HepG2 (cell line): ENCODE measurements around the gene BST1. TPM values are rescaled to one million over a fixed set of nuclear protein-coding genes. Genes with fewer than 3 reads are reported as not detected.
A peak's percentile ranks its signal among the peaks of the same experiment; 100 is the strongest.

Experiments used
- ARID2 ChIP-seq: sonication (generic); formaldehyde crosslinking; IDR thresholded peaks from 2 replicates; pipeline ENCODE4 v1.8.1; 2022; ENCODE audit warnings: mild to moderate bottlenecking, missing genetic modification reagents, borderline replicate concordance
- CREM ChIP-seq, 2 experiments: sonication (generic) in 1 of 2; formaldehyde crosslinking in 1 of 2; IDR thresholded peaks; 2 replicates each; pipeline versions ENCODE4 v1.4.0 to v1.6.1; 2016 to 2020; ENCODE audit warnings: antibody characterized with exemption in 1 of 2, mild to moderate bottlenecking in 1 of 2, missing genetic modification reagents in 1 of 2
- EP300 ChIP-seq, 3 experiments: sonication (generic) in 1 of 3; formaldehyde crosslinking in 1 of 3; IDR thresholded peaks; 2 replicates each; pipeline versions ENCODE4 v1.5.1 to v1.6.1; 2011 to 2020; ENCODE audit warnings: low read depth in 2 of 3, low read length in 2 of 3, borderline replicate concordance in 1 of 3, improper control_type of control experiment in 1 of 3, mild to moderate bottlenecking in 1 of 3, missing genetic modification reagents in 1 of 3, moderate library complexity in 1 of 3
- GTF3A ChIP-seq: sonication (generic); formaldehyde crosslinking; conservative IDR thresholded peaks from 2 replicates; pipeline ENCODE4 v1.4.0; 2020; ENCODE audit warnings: mild to moderate bottlenecking, missing genetic modification reagents
- HBP1 ChIP-seq: IDR thresholded peaks from 2 replicates; pipeline ENCODE4 v1.6.1; 2016; ENCODE audit warnings: low read depth, control low read depth
- HOXA7 ChIP-seq: sonication (generic); formaldehyde crosslinking; IDR thresholded peaks from 2 replicates; pipeline ENCODE4 v1.8.1; 2022; ENCODE audit warnings: mild to moderate bottlenecking, missing genetic modification reagents, moderate library complexity
- MEIS1 ChIP-seq: sonication (generic); formaldehyde crosslinking; IDR thresholded peaks from 2 replicates; pipeline ENCODE4 v1.9.0; 2021; ENCODE audit warnings: mild to moderate bottlenecking, missing genetic modification reagents, moderate library complexity, borderline replicate concordance
- PHF21A ChIP-seq: sonication (generic); formaldehyde crosslinking; IDR thresholded peaks from 2 replicates; pipeline ENCODE4 v1.5.0; 2020; ENCODE audit warnings: mild to moderate bottlenecking, missing genetic modification reagents
- REXO4 ChIP-seq: sonication (generic); formaldehyde crosslinking; IDR thresholded peaks from 2 replicates; pipeline ENCODE4 v1.8.0; 2022; ENCODE audit warnings: missing genetic modification reagents, mild to moderate bottlenecking, borderline replicate concordance
- RXRB ChIP-seq: IDR thresholded peaks from 2 replicates; pipeline ENCODE4 v1.6.1; 2016; ENCODE audit warnings: borderline replicate concordance, missing genetic modification reagents, missing compliant biosample characterization
- TBL1XR1 ChIP-seq: fragments of 150-350 bp; IDR thresholded peaks from 2 replicates; pipeline ENCODE4 v1.6.1; 2014; ENCODE audit warnings: borderline replicate concordance, low read length; ENCODE audit not compliant: partially characterized antibody
- TCF7L2 ChIP-seq: IDR thresholded peaks from 2 replicates; pipeline ENCODE4 v1.6.1; 2011; ENCODE audit warnings: mild to moderate bottlenecking, low read depth, low read length, moderate library complexity
- THAP11 ChIP-seq: IDR thresholded peaks from 2 replicates; pipeline ENCODE4 v1.6.1; 2016; ENCODE audit warnings: missing biosample characterization, missing genetic modification reagents
- TOE1 ChIP-seq: sonication (generic); formaldehyde crosslinking; IDR thresholded peaks from 2 replicates; pipeline ENCODE4 v1.4.0; 2020; ENCODE audit warnings: mild to moderate bottlenecking, missing genetic modification reagents
- TOPORS ChIP-seq: sonication (generic); formaldehyde crosslinking; IDR thresholded peaks from 2 replicates; pipeline ENCODE4 v1.8.0; 2023; ENCODE audit warnings: mild to moderate bottlenecking, missing genetic modification reagents
- ZFP36 ChIP-seq: fragments of 150-350 bp; IDR thresholded peaks from 2 replicates; pipeline ENCODE4 v1.6.1; 2018; ENCODE audit warnings: borderline replicate concordance, low read length, low read depth; ENCODE audit not compliant: partially characterized antibody
- ZNF605 ChIP-seq: sonication (generic); formaldehyde crosslinking; IDR thresholded peaks from 2 replicates; pipeline ENCODE4 v1.8.0; 2022; ENCODE audit warnings: mild to moderate bottlenecking, missing genetic modification reagents
- ZNF670 ChIP-seq: sonication (generic); formaldehyde crosslinking; IDR thresholded peaks from 2 replicates; pipeline ENCODE4 v1.8.0; 2022; ENCODE audit warnings: mild to moderate bottlenecking, missing genetic modification reagents, borderline replicate concordance
- ZNF792 ChIP-seq: IDR thresholded peaks from 2 replicates; pipeline ENCODE4 v1.6.1; 2016
- polyA plus RNA-seq, 8 experiments: library from polyadenylated mRNA; depleted of rRNA in 3 of 8; stranded (reverse) in 7 of 8; unstranded in 1 of 8; fragments of >200 nt; fragmentation: Illumina TruSeq in 4 of 8; extraction: Trizol in 4 of 8; gene quantifications; 2 replicates each; pipeline versions ENCODE4 v1.2.1 to v1.2.3, GENCODE V29; 2011 to 2016; ENCODE audit warnings: low read depth in 4 of 8, missing spikeins in 1 of 8, mixed read lengths in 1 of 8; ENCODE audit not compliant: insufficient read depth in 1 of 8
- total RNA-seq, 5 experiments: library from RNA; depleted of rRNA; stranded (reverse); fragments of >200 nt; fragmentation: Illumina TruSeq; extraction: Trizol; gene quantifications; 2 replicates each; pipeline ENCODE4 v1.2.3, GENCODE V29; 2016; ENCODE audit warnings: low read depth in 1 of 5
- TF ChIP-seq, protein P1 (sequence below): sonication (generic); formaldehyde crosslinking; IDR thresholded peaks from 2 replicates; pipeline ENCODE4 v1.4.0; 2020; ENCODE audit warnings: mild to moderate bottlenecking, low read depth, missing genetic modification reagents
- TF ChIP-seq, protein P2 (sequence below): sonication (generic); formaldehyde crosslinking; IDR thresholded peaks from 2 replicates; pipeline ENCODE4 v1.4.0; 2020; ENCODE audit warnings: mild to moderate bottlenecking, missing genetic modification reagents
- TF ChIP-seq, protein P3 (sequence below): sonication (generic); formaldehyde crosslinking; IDR thresholded peaks from 2 replicates; pipeline ENCODE4 v1.4.0; 2020; ENCODE audit warnings: missing genetic modification reagents, borderline replicate concordance
- TF ChIP-seq, protein P4 (sequence below): sonication (generic); formaldehyde crosslinking; IDR thresholded peaks from 2 replicates; pipeline ENCODE4 v1.4.0; 2020; ENCODE audit warnings: missing genetic modification reagents

BST1 gene
- total and polyA plus RNA-seq, 2 of the 13 experiments (the other 11 are each of a cell fraction or from before 2014, with no cell fraction given) = 0.09 to 0.49 TPM

GRCh38 chr4:15740764-15741404, 38.0 kb downstream of the BST1 start (continued):
- TF ChIP-seq, protein P1, sequence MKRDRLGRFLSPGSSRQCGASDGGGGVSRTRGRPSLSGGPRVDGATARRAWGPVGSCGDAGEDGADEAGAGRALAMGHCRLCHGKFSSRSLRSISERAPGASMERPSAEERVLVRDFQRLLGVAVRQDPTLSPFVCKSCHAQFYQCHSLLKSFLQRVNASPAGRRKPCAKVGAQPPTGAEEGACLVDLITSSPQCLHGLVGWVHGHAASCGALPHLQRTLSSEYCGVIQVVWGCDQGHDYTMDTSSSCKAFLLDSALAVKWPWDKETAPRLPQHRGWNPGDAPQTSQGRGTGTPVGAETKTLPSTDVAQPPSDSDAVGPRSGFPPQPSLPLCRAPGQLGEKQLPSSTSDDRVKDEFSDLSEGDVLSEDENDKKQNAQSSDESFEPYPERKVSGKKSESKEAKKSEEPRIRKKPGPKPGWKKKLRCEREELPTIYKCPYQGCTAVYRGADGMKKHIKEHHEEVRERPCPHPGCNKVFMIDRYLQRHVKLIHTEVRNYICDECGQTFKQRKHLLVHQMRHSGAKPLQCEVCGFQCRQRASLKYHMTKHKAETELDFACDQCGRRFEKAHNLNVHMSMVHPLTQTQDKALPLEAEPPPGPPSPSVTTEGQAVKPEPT (CRISPR knock-in tag) = no peak
- TF ChIP-seq TBL1XR1 (peak; percentile 36), HOXA7 (CRISPR knock-in tag) (no peak), PHF21A (CRISPR knock-in tag) (peak; percentile 49), REXO4 (CRISPR knock-in tag) (no peak), EP300 (IDR thresholded peaks at IDR 0.05; ENCODE audit: low read depth in 2 of 2, low read length in 2 of 2) (peak in 1 of 2 experiments; percentile 74; a peak in 3 of 4 replicates), EP300 (CRISPR knock-in tag; IDR thresholded peaks at IDR 0.05; ENCODE audit: borderline replicate concordance) (no peak), CREM (IDR thresholded peaks at IDR 0.05) (0 out of 2 replicates have a peak, but pooled peaks have one; percentile 31), CREM (CRISPR knock-in tag; IDR thresholded peaks at IDR 0.05) (no peak), HBP1 (CRISPR knock-in tag) (0 out of 2 replicates have a peak, but pooled peaks have one; percentile 33), THAP11 (no peak), ARID2 (CRISPR knock-in tag) (no peak), MEIS1 (0 out of 2 replicates have a peak, but pooled peaks have one; percentile 24), GTF3A (CRISPR knock-in tag) (no peak), RXRB (CRISPR knock-in tag) (peak; percentile 59; the same call in 1 of the 2 replicates), ZFP36 (no peak), TOPORS (CRISPR knock-in tag) (no peak), ZNF670 (CRISPR knock-in tag) (0 out of 2 replicates have a peak, but pooled peaks have one; percentile 49), ZNF605 (CRISPR knock-in tag) (no peak), TCF7L2 (no peak), TOE1 (CRISPR knock-in tag) (no peak), ZNF792 (no peak)
- TF ChIP-seq, protein P2, sequence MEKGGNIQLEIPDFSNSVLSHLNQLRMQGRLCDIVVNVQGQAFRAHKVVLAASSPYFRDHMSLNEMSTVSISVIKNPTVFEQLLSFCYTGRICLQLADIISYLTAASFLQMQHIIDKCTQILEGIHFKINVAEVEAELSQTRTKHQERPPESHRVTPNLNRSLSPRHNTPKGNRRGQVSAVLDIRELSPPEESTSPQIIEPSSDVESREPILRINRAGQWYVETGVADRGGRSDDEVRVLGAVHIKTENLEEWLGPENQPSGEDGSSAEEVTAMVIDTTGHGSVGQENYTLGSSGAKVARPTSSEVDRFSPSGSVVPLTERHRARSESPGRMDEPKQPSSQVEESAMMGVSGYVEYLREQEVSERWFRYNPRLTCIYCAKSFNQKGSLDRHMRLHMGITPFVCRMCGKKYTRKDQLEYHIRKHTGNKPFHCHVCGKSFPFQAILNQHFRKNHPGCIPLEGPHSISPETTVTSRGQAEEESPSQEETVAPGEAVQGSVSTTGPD (CRISPR knock-in tag) = no peak
- TF ChIP-seq, protein P3, sequence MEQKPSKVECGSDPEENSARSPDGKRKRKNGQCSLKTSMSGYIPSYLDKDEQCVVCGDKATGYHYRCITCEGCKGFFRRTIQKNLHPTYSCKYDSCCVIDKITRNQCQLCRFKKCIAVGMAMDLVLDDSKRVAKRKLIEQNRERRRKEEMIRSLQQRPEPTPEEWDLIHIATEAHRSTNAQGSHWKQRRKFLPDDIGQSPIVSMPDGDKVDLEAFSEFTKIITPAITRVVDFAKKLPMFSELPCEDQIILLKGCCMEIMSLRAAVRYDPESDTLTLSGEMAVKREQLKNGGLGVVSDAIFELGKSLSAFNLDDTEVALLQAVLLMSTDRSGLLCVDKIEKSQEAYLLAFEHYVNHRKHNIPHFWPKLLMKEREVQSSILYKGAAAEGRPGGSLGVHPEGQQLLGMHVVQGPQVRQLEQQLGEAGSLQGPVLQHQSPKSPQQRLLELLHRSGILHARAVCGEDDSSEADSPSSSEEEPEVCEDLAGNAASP (CRISPR knock-in tag) = peak; percentile 44; the same call in 1 of the 2 replicates
- TF ChIP-seq, protein P4, sequence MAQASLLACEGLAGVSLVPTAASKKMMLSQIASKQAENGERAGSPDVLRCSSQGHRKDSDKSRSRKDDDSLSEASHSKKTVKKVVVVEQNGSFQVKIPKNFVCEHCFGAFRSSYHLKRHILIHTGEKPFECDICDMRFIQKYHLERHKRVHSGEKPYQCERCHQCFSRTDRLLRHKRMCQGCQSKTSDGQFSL (CRISPR knock-in tag) = no peak
